Measurements from ENCODE around the gene RHEBL1. TPM values are rescaled to one million over a fixed set of nuclear protein-coding genes. Genes with fewer than 3 reads are reported as not detected.

The RHEBL1 gene
- total RNA-seq, 2 donors from 2014 or later, result 7.9 to 8.1 TPM

DNA sequence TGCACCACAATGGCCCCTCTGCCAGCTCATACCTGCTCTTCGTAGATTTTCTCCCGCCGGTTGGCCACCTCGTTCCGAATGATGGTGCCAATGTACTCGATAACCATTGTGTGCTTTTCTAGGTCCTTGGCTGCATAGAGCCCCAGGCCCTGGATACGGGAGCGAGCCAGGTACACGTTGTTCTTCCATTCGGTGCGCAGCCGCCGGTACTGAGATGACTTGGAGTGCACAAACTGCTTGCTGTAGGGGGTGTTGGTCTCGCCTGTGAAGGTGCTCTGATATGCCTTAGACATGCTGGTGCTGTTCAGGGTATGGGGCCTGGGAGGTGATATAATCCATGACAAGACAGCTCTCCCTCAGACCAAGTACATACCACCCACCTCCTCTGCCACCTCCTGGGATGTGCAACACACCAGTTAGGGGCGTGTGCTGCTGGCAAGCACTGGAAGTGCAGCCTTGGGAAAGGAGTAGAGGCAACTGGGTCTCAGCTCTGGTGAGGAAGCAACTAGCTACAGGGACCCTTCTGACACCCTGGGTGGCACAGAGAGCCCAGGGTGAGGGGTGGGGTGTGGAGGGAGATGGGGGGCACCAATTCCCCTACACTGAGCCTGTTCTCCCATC lies 47.1 kb downstream of the RHEBL1 start:
- no peaks in the 10 kb centered on the region for H3K9me3 ChIP-seq (ENCODE audit: control insufficient read depth, low read length, poor library complexity, severe bottlenecking)
- Mint-ChIP-seq H3K36me3 (ENCODE audit: low read depth) (peaks cover 10% of the 10 kb centered on the region), H3K27ac (peak overlapping the region; percentile 91), H3K4me3 (no peak overlapping the region), H3K27me3 (no peaks in the 10 kb centered on the region), H3K4me1 (peaks cover 16% of the 10 kb centered on the region)
- ATAC-seq, result no peak
- no peak for DNase-seq

GRCh38 chr12:49021292-49021915 lies 48.4 kb downstream of the RHEBL1 start:
- Mint-ChIP-seq H3K27me3 (no peaks in the 10 kb centered on the region), H3K36me3 (ENCODE audit: low read depth) (peaks cover 13% of the 10 kb centered on the region), H3K4me3 (no peak overlapping the region), H3K4me1 (peaks cover 21% of the 10 kb centered on the region), H3K27ac (peak overlapping the region; percentile 91)
- no peak for DNase-seq
- no peak for ATAC-seq
- H3K9me3 ChIP-seq (ENCODE audit: control insufficient read depth, low read length, poor library complexity, severe bottlenecking), result no peaks in the 10 kb centered on the region

DNA sequence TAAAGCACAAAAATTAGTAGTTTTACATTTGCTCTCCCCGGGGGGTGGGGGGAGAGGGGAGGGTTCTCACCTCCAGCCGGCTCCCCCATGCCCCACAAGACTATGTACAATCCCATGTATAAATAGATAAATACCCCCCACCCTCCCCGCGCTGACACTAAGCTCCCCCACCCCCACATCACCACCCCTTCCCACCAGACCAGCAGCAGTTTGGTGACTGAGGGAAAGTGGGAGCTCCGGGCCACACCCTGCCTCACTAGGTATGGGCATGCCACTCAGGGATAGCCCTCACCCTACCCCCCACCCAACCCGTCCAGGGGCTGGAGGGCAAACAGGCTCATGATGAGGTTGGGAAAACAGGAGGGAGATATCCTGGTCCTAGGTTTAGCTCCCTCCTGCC lies 49.3 kb downstream of the RHEBL1 start:
- Mint-ChIP-seq H3K4me3 (no peak overlapping the region), H3K4me1 (peaks cover 28% of the 10 kb centered on the region), H3K27ac (peak overlapping the region; percentile 99), H3K27me3 (no peaks in the 10 kb centered on the region), H3K36me3 (ENCODE audit: low read depth) (peaks cover 16% of the 10 kb centered on the region)
- DNase-seq (no peak), ATAC-seq (no peak)
- no peaks in the 10 kb centered on the region for H3K9me3 ChIP-seq (ENCODE audit: control insufficient read depth, low read length, poor library complexity, severe bottlenecking)

GRCh38 chr12:49019443-49020324 lies 50.1 kb downstream of the RHEBL1 start:
- H3K36me3 Mint-ChIP-seq (ENCODE audit: low read depth), result peaks cover 16% of the 10 kb centered on the region
- no peaks in the 10 kb centered on the region for H3K27me3 Mint-ChIP-seq
- ATAC-seq (no peak), DNase-seq (peak in 1 of 3 donors; percentile 36)
- H3K9me3 ChIP-seq (ENCODE audit: control insufficient read depth, low read length, poor library complexity, severe bottlenecking), result no peaks in the 10 kb centered on the region
- H3K4me1 Mint-ChIP-seq, result peaks cover 32% of the 10 kb centered on the region
- H3K27ac Mint-ChIP-seq, result peak overlapping the region; percentile 99
- H3K4me3 Mint-ChIP-seq, result peak overlapping the region; percentile 49

GRCh38 chr12:49019120-49019430 lies 50.7 kb downstream of the RHEBL1 start:
- Mint-ChIP-seq H3K4me1 (peaks cover 36% of the 10 kb centered on the region), H3K27me3 (no peaks in the 10 kb centered on the region), H3K36me3 (ENCODE audit: low read depth) (peaks cover 16% of the 10 kb centered on the region), H3K4me3 (peak overlapping the region; percentile 92), H3K27ac (peak overlapping the region; percentile 99)
- H3K9me3 ChIP-seq (ENCODE audit: control insufficient read depth, low read length, poor library complexity, severe bottlenecking), result no peaks in the 10 kb centered on the region
- DNase-seq, result no peak
- ATAC-seq, result peak; percentile 39

DNA sequence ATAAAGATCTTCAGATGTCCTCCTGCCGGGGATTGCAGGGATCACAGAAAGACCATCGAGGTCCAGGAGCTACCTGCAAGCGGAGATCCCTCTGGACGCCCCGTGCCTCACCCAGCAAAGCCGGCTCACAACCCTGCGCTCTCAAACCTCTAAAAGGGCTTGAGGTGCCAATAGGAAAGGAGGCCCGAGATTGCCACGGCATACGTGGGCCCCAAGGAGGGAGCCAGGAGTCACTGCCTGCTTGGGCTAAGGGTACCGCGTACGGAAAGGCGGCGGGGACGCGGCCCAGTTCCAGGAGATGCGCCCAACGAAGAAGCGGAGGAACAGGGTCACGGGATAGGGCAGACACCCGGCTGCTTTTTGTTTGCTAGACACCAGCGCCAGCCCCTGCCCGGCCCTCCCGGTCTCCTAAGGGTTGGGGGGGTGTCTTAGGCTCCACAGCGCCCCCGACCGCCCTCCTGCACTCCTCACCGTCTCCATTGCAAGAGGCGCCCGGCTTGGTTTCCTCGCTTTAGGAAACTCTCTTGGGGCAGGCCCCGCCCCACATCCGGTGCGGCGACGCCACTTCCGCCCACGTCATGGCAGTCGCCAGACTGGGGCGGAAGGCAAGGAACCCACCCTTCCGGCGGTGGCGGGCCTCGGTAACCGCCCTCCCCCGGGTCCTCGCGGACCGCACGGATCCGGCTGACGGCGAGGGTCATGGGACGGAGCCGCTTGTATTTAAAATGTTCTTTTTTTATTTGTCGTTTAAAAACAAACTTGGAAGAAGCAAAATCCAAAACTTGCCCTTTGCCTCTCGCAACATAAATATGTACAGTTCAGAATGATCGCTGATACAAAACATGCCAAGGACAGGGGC lies 51.3 kb downstream of the RHEBL1 start, which contains the start of gene PRKAG1:
TSS of gene PRKAG1 (minus strand) at position 516 of the 859 bp plus-strand sequence. CDS start at position 480, 36 bp downstream.
- Mint-ChIP-seq H3K27ac (peak within 1 kb of the TSS; percentile 99), H3K4me1 (peaks cover 36% of the 10 kb centered on the region), H3K4me3 (peak within 1 kb of the TSS; percentile 92), H3K27me3 (no peaks in the 10 kb centered on the region), H3K36me3 (ENCODE audit: low read depth) (peaks cover 16% of the 10 kb centered on the region)
- DNase-seq (peak; percentile 92 to 97 (median 96)), ATAC-seq (peak; percentile 92)
- H3K9me3 ChIP-seq (ENCODE audit: control insufficient read depth, low read length, poor library complexity, severe bottlenecking), result no peaks in the 10 kb centered on the region

DNA sequence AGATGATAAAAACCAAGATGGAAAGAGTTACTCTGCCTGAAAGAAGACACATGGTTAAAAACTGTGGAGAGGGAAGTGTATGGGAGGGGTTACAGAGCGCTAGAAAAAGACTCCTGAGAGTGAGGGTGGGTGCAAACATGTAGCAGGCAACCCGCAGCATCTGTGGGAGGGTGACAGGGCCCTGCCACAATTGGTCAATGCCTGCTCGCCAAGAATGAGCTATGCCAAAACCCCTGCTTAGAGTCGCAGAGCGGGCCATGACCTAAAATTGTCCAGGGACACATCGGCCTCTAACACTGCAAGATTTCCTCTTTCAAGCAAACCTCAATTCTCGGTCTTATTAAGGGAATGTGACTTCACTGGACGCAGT lies 51.9 kb downstream of the RHEBL1 start:
- Mint-ChIP-seq H3K36me3 (ENCODE audit: low read depth) (peaks cover 16% of the 10 kb centered on the region), H3K4me3 (peak overlapping the region; percentile 92), H3K27ac (peak overlapping the region; percentile 99), H3K4me1 (peaks cover 36% of the 10 kb centered on the region), H3K27me3 (no peaks in the 10 kb centered on the region)
- DNase-seq (no peak), ATAC-seq (no peak)
- H3K9me3 ChIP-seq (ENCODE audit: control insufficient read depth, low read length, poor library complexity, severe bottlenecking), result no peaks in the 10 kb centered on the region

DNA sequence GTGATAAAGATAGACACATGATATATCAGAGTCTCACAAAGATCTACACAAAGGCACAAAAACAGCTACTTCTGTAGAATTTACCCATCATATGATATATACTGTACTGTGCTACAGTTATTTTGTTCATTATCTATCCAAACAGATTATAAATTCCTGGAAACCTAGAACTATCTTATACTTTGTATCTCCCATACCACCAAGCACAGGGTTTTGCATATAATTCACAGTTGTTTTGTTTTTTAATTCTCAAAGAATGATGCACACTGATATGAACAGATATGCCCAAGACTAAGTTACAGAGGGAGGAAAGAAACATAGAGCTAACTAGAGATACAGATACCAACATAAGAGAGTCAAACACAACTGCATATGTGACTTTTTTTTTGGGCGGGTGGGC lies 54.6 kb downstream of the RHEBL1 start:
- DNase-seq (no peak), ATAC-seq (no peak)
- Mint-ChIP-seq H3K27me3 (no peaks in the 10 kb centered on the region), H3K36me3 (ENCODE audit: low read depth) (peaks cover 10% of the 10 kb centered on the region), H3K27ac (no peak overlapping the region), H3K4me3 (no peak overlapping the region), H3K4me1 (peaks cover 36% of the 10 kb centered on the region)
- H3K9me3 ChIP-seq (ENCODE audit: control insufficient read depth, low read length, poor library complexity, severe bottlenecking), result no peaks in the 10 kb centered on the region

Other genes starting within 250 kb of the RHEBL1 start
- 10 to 100 TPM; 61.7 to 76.3 TPM for gene DDX23, start 217.8 kb downstream of the RHEBL1 start, total RNA-seq
- 1 to 10 TPM; 6.0 to 8.2 TPM for gene RND1, start 204.1 kb downstream of the RHEBL1 start, total RNA-seq
- gene FKBP11, start 144.5 kb downstream of the RHEBL1 start, total RNA-seq, result 100 to 1,000 TPM; 132 to 145 TPM
- 100 to 1,000 TPM in 1 of 2 donors, 10 to 100 TPM in 1; 80.1 to 111 TPM for gene ARF3, start 112.5 kb downstream of the RHEBL1 start, total RNA-seq
- 10 to 100 TPM; 13.8 to 17.6 TPM for gene WNT10B, start 98.2 kb downstream of the RHEBL1 start, total RNA-seq
- 1 to 10 TPM; 2.2 to 2.3 TPM for gene WNT1, start 91.7 kb downstream of the RHEBL1 start, total RNA-seq
- gene DDN, start 70.6 kb downstream of the RHEBL1 start, total RNA-seq, result under 1 TPM; 0.62 to 0.70 TPM
- 10 to 100 TPM; 41.4 to 47.7 TPM for gene PRKAG1, start 51.2 kb downstream of the RHEBL1 start, total RNA-seq
- 100 to 1,000 TPM; 137 to 139 TPM for gene KMT2D, start 9.2 kb downstream of the RHEBL1 start, total RNA-seq
- gene DHH, start 24.8 kb upstream of the RHEBL1 start, total RNA-seq, result under 1 TPM; 0.17 to 0.44 TPM
- gene LMBR1L, start 40.9 kb upstream of the RHEBL1 start, total RNA-seq, result 100 to 1,000 TPM; 257 to 270 TPM
- 100 to 1,000 TPM; 137 to 159 TPM for gene TUBA1B, start 61.4 kb upstream of the RHEBL1 start, total RNA-seq
- 100 to 1,000 TPM; 282 to 416 TPM for gene TUBA1A, start 119.1 kb upstream of the RHEBL1 start, total RNA-seq
- gene TUBA1C, start 195.1 kb upstream of the RHEBL1 start, total RNA-seq, result 10 to 100 TPM; 49.7 to 66.7 TPM
- gene PRPH, start 225.2 kb upstream of the RHEBL1 start, total RNA-seq, result not detected

Data from T-helper 17 cell (primary cell).